HK-2 (cell line): Measurements from ENCODE around the gene TMEM87A.
"Not testable (repeated sequence)": the region's sequence is repeated elsewhere in the genome, so short reads cannot be mapped to it uniquely, and the experiment has no call there.

ENCODE experiments used
- DNase-seq: peaks from one replicate; pipeline ENCODE4 v3.0.0-alpha.2; 2018; ENCODE audit not compliant: unreplicated experiment

TMEM87A gene

GRCh38 chr15:42272939-42273899 is at the start of gene TMEM87A, which contains the start of gene GANC:
Gene TMEM87A, minus strand, starts transcription at chr15:42273433. Its CDS starts 35 bp downstream, at chr15:42273398.
Gene GANC, plus strand, starts transcription at chr15:42273201. Its CDS starts 1,281 bp downstream, at chr15:42274482.
- DNase-seq, result peak; percentile 92

- DNase-seq, result no peak
Measured at GRCh38 chr15:42319206-42319605, 46.0 kb upstream of the TMEM87A start.

- not testable (repeated sequence) for DNase-seq
Measured at GRCh38 chr15:42316282-42316805, 43.1 kb upstream of the TMEM87A start.

GRCh38 chr15:42315521-42315920 is 42.3 kb upstream of the TMEM87A start:
- no peak for DNase-seq

- DNase-seq, result no peak
Measured at GRCh38 chr15:42314818-42315217, 41.6 kb upstream of the TMEM87A start.

- DNase-seq, result no peak
Measured at GRCh38 chr15:42313463-42313862, 40.2 kb upstream of the TMEM87A start.

- no peak for DNase-seq
Measured at GRCh38 chr15:42306681-42307080, 33.4 kb upstream of the TMEM87A start.

- DNase-seq, result not testable (repeated sequence)
Measured at GRCh38 chr15:42301004-42301403, 27.8 kb upstream of the TMEM87A start.

- DNase-seq, result no peak
Measured at GRCh38 chr15:42289166-42289565, 15.9 kb upstream of the TMEM87A start.

- DNase-seq, result no peak
Measured at GRCh38 chr15:42287931-42288330, 14.7 kb upstream of the TMEM87A start.

- DNase-seq, result no peak
Measured at GRCh38 chr15:42286445-42287029, 13.3 kb upstream of the TMEM87A start.

GRCh38 chr15:42285034-42285433 is 11.8 kb upstream of the TMEM87A start:
- DNase-seq, result no peak

- DNase-seq, result no peak
Measured at GRCh38 chr15:42284551-42284950, 11.3 kb upstream of the TMEM87A start.

GRCh38 chr15:42283671-42284070 is 10.4 kb upstream of the TMEM87A start:
- DNase-seq, result no peak

GRCh38 chr15:42282926-42283325 is 9.7 kb upstream of the TMEM87A start:
- no peak for DNase-seq

GRCh38 chr15:42282344-42282743 is 9.1 kb upstream of the TMEM87A start:
- DNase-seq, result no peak

GRCh38 chr15:42279234-42279723 is 6.0 kb upstream of the TMEM87A start:
- no peak for DNase-seq

GRCh38 chr15:42276762-42277161 is 3.5 kb upstream of the TMEM87A start:
- DNase-seq, result no peak

GRCh38 chr15:42275780-42276391 is 2.7 kb upstream of the TMEM87A start:
- no peak for DNase-seq

- DNase-seq, result no peak
Measured at GRCh38 chr15:42274702-42274989, 1.4 kb upstream of the TMEM87A start.

- peak; percentile 49 for DNase-seq
Measured at GRCh38 chr15:42273900-42274701, 868 bp upstream of the TMEM87A start.
